ENCODE results near the gene TBC1D8.

TBC1D8 gene

DNA sequence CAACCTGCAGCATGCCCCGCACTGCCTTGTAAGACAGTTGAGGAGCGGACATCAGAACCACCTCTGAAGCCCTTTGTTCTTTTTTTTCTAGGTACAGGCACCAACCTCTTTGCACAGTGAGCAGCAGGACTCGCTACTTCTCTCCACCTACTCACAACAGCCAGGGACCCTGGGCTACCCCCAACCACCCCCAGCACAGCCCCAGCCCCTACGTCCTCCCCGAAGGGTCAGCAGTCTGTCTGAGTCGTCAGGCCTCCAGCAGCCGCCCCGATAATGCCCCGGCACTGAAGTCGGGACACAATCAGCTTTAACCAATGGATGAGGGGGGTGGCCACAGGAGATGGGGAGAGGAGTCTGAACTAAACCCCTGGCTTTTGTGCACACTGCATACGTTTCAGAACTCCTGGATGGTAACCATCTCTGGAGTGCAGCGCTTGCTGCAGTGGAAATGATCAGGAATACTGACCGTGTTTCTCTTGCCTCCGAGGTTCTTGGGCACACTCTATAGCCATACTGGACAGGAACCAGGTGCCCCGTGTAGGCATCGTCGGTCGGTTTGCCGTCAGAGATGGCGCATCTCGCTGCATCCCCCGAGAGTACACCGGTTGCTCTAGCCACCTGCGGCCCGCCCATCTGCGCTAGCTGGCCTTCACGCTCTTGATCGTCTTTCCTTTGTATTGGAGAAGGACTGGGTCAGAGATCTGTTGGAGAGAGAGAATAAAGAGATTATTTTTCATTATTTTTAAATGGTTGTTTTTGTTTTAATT lies 155.7 kb downstream of the TBC1D8 start:
- DNase-seq, result no peak

DNA sequence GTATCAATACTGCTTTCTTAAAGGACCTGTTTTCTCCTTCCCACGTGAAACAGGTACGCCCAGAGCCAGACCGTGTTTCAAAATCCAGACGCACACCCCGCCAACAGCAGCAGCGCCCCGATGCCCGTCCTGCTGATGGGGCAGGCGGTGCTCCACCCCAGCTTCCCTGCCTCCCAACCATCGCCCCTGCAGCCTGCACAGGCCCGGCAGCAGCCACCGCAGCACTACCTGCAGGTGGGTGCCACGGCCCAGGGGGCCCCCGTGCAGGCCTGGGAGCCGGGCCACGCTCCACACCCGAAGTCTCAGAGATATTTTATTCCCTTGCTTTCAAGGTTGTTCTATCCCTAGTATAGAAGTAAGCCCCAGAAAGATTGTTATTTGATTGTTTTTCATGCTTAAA lies 157.9 kb downstream of the TBC1D8 start:
- peak; percentile 22 for DNase-seq

DNA sequence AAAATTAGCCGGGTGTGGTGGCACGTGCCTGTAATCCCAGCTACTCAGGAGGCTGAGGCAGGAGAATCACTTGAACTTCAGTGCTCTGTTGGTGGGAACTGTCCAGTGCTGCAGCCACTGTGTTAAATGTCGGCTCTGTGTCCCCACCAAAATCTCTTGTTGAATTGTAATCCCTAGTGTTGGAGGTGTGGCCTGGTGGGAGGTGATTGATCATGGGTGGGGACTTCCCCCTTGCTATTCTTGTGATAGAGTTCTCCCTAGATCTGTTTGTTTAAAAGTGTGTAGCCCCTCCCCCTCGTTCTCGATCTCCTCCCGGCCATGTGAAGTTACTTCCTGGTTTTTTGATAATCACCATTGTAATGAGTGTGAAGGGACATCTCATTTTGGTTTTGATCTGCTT lies 158.9 kb downstream of the TBC1D8 start:
- DNase-seq, result peak; percentile 13

DNA sequence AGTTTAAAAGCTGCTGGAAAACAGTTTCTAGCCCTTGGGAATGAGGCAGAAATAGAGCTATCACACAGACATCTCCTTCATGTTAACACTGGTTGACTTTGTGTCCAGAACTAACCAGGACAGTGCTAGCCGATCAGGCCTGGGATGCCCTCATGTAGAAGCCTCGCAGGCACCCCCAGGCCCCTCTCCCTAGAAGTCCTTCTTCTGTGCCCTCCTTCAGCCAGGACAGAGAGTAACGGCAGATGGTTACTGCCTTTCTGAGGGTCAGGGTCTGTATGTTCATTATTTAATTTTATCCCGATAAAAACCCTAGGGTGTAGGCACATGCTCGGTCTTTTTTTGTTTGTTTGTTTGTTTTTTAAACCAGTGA lies 159.8 kb downstream of the TBC1D8 start:
- DNase-seq, result no peak

DNA sequence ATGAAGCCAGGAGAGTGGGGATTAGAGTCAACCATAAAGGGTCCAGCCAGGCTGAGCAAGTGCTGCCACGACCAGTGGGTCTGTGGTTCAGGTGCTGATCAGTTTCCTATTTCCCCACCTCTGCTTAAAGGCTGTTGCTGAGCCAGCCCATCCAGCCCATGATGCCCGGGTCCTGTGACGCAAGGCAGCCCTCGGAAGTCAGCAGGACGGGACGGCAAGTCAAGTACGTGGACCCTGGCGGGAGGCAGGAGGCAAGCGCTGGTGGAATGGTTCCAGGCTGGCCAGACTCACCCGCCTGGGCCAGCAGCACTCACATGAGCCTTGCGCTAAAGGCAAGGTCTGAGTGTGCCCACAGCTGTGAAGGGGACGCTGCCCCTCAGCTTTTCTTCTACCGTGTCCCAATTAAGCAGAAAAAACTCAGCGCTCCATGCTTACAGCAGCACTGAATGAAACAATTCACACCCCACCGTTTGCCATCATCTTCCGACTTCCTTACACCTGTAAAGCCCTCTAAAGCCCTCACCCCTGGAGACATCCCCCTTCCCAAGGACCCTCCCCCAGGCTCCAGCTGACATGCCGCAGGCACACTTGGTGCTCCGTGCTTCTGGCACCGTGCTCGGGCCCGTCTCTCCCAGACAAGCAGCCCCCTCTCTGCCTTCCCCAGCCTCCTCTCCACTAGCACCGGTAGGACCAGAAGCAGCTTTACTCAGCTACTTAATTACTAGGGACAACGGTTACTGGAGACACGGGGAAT lies 160.4 kb downstream of the TBC1D8 start:
- no peak for DNase-seq

DNA sequence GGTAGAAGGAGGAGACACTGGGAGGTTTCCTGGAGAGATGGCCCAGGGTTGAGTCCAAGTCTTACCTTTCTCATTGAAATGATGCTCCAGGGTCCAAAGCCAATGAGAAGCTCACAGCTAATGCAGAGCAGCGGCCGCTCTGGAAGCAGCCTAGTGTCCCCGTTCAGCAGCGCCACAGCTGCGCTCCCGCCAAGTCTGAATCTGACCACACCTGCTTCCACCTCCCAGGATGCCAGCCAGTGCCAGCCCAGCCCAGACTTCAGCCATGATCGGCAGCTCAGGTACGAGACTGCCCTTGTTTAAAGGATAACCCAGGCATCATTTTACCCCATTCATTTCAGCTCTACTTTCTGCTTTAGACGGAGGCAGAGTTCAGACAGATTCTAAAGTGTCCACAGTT lies 161.0 kb downstream of the TBC1D8 start:
- no peak for DNase-seq

DNA sequence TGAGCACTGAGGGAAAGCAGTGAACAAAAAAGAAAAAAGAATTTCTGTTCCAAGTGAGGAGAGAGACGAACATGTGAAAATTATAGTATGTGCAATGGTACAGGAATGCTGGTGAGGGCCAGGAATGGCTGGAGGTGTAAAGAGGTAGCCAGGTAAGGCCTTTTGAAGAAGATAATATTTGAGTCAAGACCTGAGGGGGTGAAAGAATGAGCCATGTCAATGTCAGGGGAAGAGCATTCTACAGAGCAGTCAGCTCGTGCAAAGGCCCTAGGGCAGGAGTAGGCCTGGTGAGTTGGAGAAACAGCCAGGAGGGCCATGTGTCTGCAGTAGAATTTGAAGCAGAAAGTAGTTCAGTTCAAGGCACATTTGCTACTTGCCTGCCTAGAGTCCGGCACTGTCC lies 161.5 kb downstream of the TBC1D8 start:
- no peak for DNase-seq

DNA sequence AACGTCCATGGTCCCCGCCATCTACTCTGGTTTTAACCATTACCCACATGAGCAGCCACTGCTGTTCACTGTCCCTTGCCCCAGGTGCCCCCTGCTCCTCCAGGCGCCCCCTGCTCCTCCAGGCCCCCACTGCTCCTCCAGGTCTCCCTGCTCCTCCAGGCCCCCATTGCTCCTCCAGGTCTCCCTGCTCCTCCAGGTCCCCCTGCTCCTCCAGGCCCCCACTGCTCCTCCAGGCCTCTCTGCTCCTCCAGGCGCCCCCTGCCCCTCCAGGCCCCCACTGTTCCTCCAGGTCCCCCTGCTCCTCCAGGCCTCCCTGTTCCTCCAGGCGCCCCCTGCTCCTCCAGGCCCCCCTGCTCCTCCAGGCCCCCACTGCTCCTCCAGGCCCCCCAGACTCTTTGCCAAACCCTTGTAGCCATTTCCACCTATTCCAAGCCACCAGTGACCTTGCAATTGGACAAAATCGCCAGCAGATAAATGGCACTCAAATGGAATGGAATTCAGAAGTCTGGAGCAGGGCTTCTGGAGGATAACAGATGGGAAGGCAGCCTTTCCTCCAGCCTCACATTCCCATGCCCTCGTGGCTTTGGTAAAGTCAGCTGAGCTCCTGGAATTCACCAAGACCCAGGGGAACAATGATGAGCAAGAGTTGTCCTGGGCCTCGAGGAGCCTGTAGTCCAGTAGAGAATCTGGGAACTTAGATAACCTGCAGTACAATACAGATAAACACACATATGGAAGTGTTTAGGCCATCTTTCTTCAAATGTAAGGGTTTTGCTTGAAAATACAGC lies 162.4 kb downstream of the TBC1D8 start:
- peak; percentile 75 for DNase-seq

DNA sequence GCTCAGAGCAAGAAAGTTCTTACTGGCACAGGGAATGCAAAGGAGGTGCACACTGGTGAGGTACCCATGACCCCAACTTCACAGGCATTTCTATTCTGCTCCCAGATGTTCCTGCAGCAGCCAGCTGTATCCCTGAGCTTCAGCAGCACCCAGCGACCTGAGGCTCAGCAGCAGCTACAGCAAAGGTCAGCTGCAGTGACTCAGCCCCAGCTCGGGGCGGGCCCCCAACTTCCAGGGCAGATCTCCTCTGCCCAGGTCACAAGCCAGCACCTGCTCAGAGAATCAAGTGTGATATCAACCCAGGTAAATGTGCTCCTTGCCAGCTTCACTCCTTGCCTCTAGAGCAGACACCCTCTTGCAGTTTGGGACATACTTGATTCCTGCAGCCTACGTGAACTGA lies 163.2 kb downstream of the TBC1D8 start:
- DNase-seq, result no peak

DNA sequence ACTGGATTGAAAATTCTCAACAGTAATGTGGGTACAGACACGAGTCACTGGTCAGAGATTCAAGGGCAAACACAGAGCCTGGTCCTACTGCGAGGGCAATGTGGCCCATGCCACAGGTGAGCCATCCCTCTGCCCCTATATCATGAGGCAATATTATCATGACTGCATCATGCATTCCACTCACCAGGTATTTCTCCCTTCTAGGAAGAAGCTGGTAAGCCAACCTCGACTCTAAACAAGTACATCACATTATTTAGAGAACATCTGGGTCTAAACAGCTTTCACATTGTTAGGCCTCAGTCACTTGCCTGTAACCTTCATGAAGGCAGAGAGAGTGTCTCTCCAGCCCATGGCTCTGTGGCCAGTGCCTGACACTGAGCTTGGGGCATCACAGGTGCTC lies 163.6 kb downstream of the TBC1D8 start:
- no peak for DNase-seq

DNA sequence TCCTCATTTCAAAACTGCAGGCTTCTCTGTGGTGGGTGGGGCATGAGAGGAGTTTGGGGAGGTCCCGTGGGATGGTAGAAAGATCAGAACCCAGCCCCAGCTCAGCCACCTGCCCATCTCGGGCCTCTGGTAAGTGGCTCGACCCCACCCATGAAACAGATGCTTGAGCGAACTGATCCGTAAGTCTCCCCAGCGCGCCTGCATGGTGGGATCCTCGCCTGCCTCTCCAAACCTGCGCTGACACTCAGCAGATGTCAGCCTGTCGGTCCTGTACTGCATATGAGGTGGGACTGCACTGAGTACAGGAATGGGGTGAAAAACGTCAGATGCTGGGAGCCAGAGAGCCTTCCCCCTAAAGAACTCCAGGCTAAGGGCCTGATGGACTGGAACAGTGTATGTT lies 165.0 kb downstream of the TBC1D8 start:
- DNase-seq, result no peak

DNA sequence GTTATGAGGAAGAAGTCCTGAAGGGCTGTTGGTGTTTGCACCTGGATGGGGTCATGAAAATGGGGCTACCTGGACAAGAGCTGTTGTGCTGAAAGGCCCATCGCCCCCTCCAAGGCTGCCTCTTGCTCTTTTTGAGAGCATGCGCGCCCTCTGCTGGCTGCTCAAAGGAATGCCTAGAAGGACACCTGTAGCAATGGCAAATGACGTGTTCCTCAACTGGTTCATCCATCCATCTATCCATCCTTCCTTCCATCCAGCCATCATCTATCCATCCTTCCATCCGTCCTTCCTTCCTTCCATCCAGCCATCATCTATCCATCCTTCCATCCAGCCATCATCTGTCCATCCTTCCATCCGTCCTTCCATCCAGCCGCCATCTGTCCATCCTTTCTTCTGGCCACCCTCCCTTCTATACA lies 166.3 kb downstream of the TBC1D8 start:
- DNase-seq, result peak; percentile 85

DNA sequence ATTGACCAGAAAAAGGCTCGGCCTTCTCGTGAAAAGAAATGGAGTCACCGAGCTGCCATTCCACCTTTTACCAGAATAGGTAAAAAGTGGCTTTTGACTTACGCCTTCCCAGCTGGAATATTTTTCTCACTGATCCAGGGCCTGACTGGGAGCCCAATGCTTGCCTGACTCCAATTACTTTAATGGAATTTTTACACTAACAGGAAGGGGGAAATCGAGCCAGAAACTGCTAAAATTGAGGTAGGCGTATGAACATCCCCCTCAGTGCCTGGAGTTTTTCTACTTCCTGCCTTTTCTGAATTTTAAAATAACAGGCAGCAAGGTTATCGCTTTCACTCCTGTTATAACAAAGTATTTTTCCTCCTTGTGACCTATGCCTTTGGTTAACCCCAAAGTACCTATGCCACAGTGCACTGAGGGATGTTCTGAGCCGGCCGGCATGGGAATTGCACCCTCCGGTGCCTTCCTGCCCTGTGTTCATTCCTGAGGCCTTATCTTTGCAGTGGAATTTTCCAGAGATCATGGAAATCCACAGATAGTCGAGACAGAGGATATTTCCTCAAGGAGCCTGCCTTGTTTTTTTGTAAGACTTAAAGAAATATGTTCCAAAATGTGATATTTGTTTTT lies 167.4 kb downstream of the TBC1D8 start:
- no peak for DNase-seq

DNA sequence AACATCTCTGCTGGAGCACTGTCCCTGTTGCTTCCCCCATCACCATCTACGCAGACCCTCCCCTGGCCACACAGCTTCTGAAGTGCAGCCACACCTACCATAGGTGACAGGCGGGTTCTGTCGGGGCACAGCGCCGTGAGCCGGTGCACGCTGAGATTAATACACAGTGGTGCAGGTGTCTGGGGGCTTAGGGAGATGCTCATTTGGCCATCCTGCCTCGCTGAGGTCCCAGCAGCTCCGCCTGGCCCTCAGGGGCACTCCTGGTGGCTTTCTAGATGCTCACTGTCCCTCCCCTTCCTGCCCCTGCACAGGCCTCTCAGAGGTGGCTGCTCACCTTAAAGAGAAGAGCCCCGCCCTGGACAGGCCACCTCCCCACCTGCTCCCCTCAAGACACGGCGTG lies 168.0 kb downstream of the TBC1D8 start:
- no peak for DNase-seq

DNA sequence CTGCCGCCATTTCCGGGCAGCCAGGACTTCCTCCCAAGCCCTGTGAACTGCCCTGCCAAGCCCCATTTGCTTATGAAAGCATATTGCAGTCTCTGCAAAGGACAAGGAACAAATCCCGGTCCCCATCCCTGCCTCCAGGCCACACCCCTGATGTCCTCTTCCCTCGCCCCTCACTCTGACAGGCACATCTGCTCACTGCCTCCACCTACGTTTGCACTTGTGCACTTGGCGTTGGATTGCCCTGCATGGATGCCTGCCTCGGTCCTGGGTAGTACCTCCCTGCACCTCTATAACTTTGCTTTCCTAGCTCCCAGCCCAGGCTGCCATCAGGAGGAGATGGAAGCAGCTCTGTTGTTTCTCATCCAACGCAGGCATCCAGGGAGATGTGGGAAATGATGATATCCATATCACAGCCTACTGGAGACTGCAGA lies 168.7 kb downstream of the TBC1D8 start:
- DNase-seq, result no peak

DNA sequence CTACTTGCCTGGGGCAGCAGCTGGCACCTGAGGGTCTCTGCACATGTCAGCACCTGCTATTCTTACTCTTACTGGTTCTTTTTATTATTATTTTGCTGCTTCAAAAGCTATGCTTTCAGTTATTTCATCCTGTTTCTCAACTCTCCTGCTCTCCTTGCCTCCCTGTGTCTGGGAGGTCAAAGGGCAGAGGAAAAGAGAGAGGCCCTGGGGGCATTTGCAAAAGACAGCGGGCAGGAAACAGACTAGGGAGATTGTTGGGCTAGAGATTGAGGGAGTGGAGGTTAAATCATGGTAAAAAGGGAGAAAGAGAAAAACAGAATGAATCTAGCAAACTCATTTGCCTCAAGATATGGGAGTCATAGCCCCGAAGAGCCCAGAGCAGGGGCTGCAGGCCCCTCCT lies 170.2 kb downstream of the TBC1D8 start:
- DNase-seq, result peak; percentile 80

DNA sequence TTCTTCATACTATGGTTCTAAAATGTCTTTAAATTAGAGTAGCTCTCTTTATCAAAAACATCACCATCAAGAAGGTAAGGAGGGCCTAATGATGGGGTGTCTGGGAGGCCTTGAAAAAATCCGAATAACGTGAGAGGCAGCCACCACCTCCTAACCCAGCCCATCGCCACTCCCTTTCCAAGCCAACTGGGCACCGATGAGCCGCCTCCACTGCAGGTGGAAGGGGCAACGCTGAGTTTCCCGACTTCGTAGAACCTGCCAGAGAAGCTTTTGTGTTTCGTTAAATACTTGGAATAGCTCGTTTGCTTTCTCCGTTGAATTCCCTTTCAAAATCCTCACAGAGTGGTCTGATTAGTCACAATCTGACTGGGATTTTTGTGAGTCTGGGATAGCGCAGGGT lies 171.1 kb downstream of the TBC1D8 start:
- DNase-seq, result no peak

DNA sequence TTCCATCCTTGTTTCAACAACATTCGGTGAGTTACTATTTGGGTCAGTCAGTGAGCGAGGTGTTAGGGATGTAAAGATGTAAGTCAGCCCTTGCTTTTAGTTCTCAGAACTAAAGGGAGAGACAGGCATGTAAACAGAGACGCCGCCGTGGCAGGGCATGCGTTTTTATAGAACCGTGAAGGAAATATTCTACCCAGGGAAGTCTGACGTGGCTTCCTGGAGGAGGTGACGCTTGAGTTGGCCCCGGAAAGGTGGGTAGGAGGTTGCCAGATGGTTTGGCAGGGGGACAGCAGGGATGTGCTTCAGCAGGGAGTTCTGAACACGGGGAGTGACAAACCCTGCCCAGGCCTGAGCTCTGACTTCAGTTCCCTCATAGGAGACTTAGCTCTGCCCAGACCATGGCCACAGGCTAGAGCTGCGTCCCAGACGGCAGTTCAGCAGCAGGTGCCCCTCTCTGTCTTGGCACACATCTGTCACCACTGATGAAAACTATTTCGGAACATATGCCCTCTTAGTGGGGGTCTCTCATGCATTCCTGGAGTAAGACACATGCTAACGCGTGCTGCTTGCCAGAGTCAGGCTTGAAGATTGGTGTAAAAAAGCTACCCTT lies 172.5 kb downstream of the TBC1D8 start:
- DNase-seq, result no peak

DNA sequence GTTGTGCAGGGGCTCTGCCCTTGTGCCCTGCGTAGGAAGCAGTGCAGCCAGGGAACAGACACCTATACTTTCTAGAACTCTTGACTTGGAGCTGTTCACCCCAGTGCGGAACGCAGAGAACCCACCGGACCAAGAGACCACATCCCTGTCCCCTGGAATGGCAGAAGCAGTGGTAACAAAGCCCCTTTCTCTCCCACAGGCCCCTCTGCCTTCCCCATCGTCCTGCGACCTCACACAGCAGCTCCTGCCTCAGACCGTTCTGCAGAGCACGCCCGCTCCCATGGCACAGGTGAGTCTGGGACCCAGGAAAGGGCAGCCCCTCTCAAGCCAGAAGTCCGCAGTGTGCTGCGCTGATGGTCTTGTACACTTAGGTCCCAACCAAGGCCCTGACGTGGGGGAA lies 173.7 kb downstream of the TBC1D8 start:
- no peak for DNase-seq

DNA sequence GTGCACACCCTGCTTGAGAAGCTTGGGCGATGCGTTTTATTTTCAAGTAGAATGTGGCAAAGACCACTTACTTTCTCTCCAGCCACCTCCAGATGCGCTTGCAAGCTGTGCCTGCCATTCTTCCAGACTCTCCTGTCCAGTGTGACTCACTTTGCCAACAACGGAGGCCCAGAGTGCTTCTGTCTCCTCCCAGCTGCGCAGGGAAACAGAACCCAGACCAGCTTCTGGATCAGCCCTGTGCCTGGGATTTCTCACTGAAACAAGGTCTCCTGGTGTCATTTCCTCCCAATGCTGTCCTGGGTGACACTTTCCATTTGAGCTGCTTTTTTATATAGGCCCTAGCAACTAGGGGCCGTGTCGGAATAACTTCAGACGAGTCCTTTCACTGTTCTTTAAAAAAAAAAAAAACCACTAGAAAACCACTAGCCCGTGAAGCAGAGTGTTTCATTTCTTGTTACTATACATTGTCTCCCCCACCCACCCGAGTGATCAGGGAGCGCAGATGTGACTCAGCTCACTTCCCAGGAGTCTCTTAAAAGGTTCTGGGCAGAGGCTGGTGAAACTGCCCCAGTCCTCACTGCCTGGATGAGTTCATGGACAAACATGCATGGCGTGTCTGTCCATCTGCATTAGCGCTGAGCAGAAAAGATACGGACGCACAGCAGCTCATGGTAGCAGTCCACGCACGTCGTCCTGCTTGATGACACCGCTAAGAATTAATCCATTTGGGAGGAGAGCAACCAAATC lies 174.4 kb downstream of the TBC1D8 start:
- peak; percentile 95 for DNase-seq

DNA sequence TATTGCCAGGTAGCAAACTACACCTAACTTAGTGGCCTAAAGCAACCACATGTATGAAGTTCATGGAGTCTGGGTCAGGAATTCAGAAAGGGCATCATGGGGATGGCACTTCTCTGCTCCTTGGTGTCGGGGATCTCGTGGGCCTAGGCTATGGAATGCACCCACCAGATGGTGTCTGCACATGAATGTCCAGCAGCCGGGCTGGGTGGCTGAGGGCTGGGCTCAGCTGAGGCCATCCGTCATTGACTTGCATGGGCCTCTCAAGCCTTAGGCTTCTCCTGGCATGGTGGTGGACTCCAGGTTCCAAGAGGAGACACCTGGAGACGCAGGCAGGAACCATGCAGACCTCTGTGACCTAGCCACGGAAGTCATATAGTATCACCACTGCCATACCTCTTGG lies 175.1 kb downstream of the TBC1D8 start:
- no peak for DNase-seq

DNA sequence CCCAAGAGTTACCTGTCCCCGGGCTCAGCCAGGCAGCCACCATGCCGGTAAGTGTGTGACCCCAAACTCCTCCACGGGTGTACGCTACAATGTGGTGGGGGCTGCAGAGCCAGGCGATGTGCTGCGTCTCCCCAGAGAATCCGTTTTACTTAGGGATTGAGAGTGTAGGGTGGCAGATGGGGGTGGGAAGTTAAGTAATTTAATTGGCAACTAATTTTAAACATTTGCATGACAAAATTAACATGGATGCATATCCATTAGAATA lies 175.7 kb downstream of the TBC1D8 start:
- no peak for DNase-seq
